ENCODE measurements around the gene CEACAM18.

- TF ChIP-seq, protein P1, sequence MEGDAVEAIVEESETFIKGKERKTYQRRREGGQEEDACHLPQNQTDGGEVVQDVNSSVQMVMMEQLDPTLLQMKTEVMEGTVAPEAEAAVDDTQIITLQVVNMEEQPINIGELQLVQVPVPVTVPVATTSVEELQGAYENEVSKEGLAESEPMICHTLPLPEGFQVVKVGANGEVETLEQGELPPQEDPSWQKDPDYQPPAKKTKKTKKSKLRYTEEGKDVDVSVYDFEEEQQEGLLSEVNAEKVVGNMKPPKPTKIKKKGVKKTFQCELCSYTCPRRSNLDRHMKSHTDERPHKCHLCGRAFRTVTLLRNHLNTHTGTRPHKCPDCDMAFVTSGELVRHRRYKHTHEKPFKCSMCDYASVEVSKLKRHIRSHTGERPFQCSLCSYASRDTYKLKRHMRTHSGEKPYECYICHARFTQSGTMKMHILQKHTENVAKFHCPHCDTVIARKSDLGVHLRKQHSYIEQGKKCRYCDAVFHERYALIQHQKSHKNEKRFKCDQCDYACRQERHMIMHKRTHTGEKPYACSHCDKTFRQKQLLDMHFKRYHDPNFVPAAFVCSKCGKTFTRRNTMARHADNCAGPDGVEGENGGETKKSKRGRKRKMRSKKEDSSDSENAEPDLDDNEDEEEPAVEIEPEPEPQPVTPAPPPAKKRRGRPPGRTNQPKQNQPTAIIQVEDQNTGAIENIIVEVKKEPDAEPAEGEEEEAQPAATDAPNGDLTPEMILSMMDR (IDR thresholded peaks at IDR 0.05) = peak in 4 of 7 experiments; percentile 25 to 41 (median 36)
- no peak for TF ChIP-seq POLR2A (IDR thresholded peaks at IDR 0.05)
These were observed 39.3 kb upstream of the CEACAM18 start for GRCh38 chr19:51439021-51439465.

Data from body of pancreas (tissue), 4 donors.